GM10847 (cell line): ENCODE data around the gene ZNF804A.

Experiments
- POLR2A ChIP-seq: IDR thresholded peaks from 2 replicates; pipeline ENCODE4 v1.6.1; 2011; ENCODE audit not compliant: insufficient read length; ENCODE audit errors: extremely low read depth

The ZNF804A gene

GRCh38 chr2:184598002-184598315, 370 bp upstream of the ZNF804A start:
- no peak for TF ChIP-seq POLR2A

DNA sequence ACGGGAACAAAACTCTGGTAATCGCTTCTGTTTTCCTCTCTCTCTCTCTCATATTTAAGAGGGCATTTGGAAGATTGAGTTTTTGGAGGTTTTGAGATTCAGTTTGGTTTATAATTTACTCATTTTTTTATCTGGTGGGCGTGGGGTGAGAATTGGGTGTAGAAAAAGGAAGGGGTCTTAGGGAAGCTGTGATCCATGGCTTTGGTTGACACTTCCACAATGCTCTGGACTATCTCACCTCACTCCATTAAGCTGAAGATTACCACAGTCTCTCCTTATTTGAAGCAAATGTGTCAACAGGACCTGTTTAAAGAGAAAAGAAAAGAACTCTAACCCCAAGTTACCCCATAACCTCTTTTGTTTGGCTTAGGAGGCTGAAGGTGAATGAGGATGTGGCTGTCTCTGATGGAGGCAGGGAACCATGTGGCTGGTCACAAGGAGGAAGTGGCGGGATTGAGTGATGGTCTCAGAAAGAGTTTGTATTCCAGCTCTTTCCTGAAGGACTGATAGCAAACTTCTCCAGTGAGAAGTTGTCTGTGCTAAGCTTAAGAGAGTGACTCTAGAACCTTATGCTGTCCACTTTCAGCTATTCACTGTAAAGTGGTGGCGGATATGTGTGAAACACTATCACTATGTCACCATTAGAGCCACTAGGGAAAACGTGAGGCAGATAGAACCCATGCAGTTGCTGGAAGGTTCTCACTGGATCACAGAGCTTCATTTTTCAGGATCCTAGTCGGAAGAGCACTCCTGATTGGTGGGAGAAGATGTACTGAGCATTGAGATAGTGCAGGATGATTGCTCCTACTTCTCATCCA, 934 bp downstream of the ZNF804A start:
- no peak for TF ChIP-seq POLR2A

- TF ChIP-seq POLR2A = no peak
Observed at GRCh38 chr2:184599872-184600222, 1.5 kb downstream of the ZNF804A start.

DNA sequence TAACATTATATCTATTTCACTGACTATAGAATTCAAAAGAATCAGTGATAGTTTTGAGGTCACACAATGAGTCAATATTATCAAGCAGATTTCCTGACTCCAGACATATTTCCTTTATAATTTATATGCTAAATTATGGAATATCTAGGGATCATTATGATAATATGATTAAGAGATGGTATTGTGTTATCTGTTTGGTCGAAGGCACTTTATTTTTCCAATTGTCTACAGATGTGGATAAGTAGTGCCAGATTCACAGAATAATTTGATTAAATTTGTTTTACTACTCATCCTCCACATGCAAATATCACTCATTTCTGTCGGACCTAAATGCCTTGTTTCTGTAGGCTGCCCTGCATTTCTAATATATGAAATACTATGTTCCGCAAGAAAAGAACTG, 4.4 kb downstream of the ZNF804A start:
- no peak for TF ChIP-seq POLR2A

DNA sequence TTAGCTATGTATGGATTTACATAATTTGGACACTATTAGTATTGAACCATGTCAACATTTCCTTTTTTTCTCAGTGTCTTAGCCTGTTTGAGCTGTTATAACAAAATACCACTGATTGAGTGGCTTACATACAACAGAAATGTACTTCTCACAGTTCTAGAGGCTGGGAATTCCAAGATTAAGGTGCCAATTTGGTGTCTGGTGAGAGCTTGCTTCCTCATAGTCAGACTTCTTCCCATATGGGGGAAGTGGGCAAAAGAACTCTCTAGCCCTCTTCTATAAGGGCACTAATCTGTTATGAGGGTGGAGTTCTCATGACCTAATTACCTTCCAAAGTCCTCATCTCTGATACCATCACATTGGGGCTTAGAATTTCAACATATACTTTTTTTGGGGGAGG, 12.6 kb downstream of the ZNF804A start:
- no peak for TF ChIP-seq POLR2A

DNA sequence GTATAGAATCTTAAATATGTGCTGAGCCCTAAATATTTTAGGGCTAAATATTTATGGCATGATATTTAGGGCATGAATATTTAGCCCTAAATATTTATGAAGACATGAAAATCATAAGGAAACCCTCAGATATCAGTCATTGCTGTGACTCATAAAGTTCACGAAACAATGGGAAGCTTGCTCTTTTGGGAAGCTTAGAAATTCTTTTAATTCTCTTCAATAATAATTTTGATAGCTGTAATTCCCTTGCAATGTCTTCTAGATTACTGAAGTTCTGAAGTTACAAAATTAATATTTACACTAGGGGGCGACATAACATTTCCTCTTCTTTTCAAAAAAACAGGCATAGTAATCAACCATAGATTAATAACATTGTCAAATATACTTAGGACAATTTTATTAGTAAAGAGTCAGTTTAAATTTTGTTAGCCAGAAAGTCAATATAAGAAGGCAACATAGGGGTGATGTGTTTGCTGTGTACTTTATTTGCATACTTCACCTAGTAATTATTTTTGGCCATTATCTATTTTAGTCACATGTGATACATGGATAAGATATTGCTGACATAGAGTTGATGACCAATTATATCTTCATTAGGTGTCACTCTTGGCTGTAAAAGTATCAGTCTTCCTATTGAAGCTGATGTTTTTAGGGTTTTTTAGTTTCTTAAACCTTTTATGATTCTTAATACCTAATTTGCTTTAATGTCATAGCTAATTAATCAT, 13.2 kb downstream of the ZNF804A start:
- TF ChIP-seq POLR2A = no peak

DNA sequence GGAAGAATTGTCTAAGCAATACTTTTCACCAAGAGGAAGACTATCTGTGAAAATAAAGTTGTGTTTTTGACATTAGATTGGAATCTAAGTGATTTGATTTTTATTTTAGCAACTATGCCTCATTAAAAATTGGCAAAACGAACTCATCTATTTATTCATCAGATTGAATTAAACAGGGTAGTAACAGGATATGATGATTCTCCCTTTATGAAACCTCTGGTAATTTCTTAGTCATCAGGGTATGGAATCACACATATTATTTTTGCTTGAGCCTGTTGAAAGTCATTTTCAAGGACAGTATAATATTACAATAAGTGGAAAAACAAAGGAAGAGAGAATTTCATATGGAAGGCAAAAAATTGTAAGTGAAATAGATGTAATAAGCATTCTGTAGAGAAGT, 22.0 kb downstream of the ZNF804A start:
- no peak for TF ChIP-seq POLR2A

DNA sequence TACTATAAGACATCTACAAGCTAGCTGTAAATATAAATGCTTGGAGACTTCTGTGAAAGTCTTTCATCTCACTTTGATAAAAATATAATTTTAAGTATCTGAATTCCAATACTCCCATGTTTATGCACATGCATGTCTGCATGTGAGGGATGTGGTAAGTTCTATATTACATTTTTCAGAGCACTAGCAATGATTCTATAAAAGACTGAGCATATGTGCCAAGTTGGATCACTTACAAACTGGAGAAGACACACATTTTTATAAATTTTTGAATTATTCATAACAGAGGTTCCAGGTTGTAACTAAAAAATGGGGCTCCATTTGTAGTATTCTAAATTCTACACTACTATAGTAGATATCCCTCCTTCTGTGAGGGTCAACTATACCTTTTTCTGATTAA, 26.0 kb downstream of the ZNF804A start:
- TF ChIP-seq POLR2A = no peak

DNA sequence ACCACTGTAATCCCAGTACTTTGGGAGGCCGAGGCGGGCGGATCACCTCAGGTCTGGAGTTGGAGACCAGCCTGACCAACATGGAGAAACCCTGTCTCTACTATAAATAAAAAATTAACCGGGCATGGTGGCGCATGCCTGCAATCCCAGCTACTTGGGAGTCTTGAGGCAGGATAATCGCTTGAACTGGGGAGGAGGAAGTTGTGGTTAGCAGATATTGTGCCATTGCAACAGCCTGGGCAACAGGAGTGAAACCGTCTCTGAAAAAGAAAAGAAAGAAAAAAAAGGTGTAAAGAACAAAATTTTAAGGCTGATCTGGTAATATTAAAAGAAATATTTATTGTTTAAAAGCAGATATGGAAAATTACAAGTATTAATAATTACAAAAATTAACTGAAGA, 29.7 kb downstream of the ZNF804A start:
- no peak for TF ChIP-seq POLR2A

- no peak for TF ChIP-seq POLR2A
Observed at GRCh38 chr2:184633726-184634125, 35.4 kb downstream of the ZNF804A start.

GRCh38 chr2:184637781-184638180, 39.5 kb downstream of the ZNF804A start:
- TF ChIP-seq POLR2A = no peak

GRCh38 chr2:184644685-184645084, 46.4 kb downstream of the ZNF804A start:
- TF ChIP-seq POLR2A = no peak

DNA sequence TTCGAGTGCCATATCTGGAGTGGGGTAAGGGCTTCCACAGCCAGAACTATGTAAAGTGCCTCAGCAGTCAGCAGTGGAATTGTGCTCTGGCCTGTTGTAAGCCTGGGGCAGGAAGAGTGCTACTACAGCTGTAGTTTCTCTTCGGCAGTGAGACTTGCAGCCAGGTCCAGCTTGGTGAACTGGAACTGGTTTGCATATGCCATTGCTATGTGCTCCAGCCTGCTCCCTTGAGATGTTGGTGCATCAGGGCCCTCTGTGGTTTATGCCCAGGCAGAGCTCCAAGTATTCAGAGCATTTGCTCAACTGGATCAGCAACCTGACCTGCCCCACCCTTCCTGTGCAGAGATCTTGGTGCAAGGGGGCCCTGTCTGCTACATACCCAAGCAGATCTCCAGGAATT, 47.8 kb downstream of the ZNF804A start:
- no peak for TF ChIP-seq POLR2A

DNA sequence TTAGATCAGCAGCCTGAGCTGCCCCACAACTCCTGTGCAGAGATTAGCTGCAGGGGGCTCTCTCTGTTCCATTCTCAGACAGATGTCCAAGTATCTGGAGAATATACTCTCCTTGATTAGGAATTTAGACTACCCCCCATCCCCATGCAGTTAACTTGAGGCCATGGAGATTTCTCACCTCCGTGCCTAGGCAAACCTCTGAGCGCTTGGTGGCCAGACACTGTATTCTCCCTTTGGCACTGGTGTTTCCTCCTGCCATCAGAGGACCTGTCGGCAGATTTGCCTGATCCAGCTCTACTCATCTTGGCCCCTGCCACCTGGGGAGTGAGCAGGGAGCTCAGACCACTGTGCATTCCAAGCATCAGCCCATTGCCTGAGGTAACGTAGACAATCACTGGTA, 48.3 kb downstream of the ZNF804A start:
- no peak for TF ChIP-seq POLR2A

DNA sequence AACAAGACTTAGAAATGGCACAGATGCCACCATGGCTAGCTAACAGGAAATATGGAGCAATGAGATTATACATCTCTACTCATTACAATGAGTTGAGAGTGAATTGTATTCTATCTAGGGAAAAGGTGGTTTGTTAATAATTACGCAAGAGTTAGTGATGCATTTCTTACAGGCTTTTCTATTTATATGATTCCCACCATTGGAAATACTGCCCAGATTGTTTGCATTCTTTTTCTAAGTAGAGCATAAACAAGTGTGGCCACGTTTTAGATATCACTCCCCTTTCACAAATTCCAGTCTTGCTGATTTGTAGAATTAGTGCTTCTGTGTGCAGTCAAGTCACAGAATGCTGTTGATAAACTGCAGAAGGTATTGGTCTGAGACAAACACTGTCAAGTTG, 56.6 kb downstream of the ZNF804A start:
- no peak for TF ChIP-seq POLR2A

DNA sequence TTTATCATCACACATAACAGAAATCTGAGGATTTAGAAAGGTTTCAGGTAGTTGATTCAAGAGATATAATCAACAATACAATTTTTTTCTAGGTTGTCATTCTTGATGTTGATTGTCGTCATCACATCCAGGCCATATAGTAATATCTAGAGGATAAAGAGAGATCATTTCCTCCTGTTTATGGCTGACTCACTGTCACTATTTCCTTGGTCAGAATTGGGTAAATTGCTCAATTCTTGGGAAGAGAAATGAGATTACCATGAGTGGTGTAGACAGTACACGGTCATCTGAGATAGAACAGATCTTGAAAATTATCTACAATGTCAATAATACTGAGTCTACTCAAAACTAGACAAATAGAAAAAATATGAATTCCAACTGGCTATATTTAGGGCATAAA, 78.8 kb downstream of the ZNF804A start:
- TF ChIP-seq POLR2A = no peak

DNA sequence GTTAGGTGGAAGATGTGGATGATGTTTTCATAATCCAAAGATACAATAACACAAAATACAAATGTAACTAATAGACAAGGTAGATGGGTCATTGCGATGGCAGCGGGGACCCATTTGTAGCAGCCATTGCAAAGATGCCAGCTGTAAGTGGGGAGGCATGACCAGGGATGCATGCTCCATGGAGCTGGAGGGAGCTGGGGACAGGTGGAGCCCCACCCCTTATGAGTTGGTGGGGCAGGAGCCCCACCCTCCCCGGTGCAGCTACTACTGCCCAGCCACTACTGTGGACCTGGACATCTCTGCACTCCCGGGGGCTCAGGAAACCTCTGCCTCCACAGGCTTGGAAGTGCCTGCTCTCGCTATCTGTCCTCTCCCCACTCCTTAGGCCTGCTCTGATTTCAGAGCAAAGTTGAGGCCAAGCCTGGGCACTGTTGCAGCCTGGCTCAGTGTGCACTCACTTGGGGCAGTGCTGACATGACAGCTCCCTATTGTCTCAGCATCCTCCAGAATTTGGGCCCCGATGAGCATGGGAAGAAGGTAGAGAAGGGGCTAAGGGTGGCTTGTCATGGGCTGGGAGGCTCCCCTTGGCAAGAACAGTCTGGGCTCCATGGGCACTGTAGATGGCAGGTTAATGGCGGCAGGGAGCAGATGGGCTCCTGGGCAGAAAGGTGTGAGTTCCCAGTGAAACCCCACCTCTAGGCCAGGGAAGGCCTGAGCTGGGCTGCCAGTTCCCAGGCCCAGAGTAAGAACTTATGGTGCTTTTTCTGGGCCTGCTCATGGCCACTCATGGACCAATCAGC, 81.1 kb downstream of the ZNF804A start:
- TF ChIP-seq POLR2A = no peak

GRCh38 chr2:184680825-184681224, 82.5 kb downstream of the ZNF804A start:
- TF ChIP-seq POLR2A = no peak
